Renal cortical epithelial cell (primary cell): ENCODE data around the gene ADAMTSL1. TPM values are rescaled to one million over a fixed set of nuclear protein-coding genes. Genes with fewer than 3 reads are reported as not detected.

Experiments used
- DNase-seq: peaks from one replicate; pipeline ENCODE4 v3.0.0-alpha.2; 2011; ENCODE audit warnings: low read depth
- total RNA-seq: library from RNA; depleted of rRNA; stranded (reverse); fragments of >200 nt; gene quantifications from 2 replicates; pipeline ENCODE4 v1.2.3, GENCODE V29; 2014

ADAMTSL1 gene
- total RNA-seq, 1 donor from 2014 or later, result 1.5 TPM

DNA sequence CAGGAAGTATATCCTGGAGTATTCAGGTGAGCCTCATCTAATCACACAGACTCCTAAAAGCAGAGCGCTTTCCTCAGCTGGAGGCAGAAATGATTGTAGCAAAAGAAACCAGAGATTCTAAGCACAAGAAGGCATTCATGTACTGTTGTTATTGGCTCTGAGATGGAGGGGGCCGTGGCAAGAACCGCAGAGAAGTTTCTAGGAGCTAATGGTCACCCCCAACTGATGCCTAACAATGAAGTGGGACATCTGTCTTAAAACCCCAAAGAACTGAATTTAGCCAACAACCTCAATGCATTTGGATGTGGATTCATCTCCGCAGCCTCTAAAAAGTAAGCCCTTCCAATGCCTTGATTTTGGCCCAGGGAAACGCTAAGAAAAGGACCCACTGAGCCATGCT, 76.3 kb downstream of the ADAMTSL1 start:
- DNase-seq, result no peak

DNA sequence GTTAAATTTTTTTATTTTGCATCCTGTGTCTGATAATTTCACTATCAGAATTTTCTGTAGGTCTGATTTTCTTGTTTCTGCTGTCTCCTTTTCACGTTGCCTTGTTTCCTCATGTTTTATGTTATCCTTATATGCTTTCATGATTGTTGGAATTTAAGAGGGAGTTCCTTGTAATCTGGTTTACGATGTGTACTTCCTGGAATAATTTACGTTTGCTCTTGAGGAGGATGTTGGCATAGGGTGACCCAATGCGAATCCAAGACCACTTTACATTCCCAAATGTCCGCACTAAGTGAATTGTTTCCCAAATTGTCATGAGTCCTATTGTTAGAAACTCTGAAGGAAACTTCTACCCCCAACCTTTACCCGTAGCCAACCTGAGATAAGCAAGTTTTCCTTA, 80.3 kb downstream of the ADAMTSL1 start:
- DNase-seq, result no peak

DNA sequence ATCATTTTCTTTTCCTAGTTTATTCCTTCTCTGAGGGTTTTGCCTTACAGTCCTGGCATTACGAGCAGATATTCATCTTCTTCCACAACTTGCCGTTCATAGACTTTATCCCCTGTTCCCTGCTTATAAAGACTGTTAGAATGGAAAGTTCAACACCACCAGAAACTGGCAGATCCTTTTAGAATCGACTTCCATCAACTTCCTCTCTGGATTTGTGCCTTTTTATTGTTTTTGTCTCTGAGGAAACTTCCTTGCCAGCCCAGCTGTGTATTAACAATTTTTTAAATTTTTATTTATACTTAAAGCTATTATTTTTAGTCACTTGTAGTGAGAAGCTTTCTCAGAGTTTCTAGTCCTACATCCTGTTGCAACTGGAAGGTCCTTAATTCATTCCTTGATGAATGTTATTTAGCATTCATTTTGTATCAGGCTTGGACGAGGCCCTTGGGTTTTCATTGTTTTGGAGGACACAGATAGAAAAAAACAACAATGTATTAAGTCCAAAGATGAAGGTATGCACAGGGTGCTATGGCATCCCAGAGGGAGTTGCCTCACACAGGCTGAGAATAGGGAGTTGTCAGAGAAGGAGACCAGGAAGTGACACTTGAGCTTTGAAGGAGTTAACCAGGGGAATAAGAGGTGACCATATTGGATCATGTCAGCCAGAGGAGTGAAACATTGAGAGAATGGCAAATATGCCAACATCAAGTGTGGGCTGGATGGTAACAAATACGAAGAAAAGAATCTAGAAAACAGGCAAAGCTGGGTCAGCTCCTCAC, 81.3 kb downstream of the ADAMTSL1 start:
- no peak for DNase-seq

DNA sequence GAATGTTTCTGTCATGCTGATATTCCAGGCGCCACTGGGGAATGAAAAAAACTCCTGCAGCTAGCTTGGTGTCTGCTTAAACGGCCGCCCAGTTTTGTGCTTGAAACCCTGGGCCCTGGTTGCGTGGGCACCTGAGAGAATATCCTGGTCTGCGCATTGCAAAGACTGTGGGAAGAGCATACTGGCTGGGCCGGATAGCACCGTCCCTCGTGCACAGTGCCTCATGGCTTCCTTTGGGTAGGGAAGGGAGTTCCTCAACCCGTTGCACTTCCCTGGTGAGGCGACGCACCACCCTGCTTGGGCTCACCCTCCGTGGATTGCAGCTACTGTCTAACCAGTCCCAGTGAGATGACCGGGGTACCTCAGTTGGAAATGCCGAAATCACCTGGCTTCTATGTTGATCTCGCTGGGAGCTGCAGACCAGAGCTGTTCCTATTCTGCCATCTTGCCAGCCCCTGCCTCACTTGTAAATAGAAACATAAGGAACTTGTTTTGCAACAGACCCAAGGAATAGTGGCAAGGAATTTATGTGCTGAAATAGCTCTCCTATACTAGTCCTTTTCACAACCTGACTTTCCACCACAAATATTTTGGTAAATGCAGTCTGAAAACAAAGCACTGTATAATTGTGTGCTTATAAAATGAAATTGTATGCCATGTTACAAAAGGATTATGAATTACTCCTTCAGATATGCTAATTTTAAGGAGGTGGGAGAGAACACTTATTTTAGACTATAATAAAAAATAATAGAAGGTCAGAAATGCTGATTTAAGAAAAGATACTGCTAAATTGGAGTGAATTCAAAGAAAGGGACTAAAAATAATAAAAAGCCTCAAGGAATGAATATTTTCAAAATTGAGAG, 90.3 kb downstream of the ADAMTSL1 start:
- no peak for DNase-seq

DNA sequence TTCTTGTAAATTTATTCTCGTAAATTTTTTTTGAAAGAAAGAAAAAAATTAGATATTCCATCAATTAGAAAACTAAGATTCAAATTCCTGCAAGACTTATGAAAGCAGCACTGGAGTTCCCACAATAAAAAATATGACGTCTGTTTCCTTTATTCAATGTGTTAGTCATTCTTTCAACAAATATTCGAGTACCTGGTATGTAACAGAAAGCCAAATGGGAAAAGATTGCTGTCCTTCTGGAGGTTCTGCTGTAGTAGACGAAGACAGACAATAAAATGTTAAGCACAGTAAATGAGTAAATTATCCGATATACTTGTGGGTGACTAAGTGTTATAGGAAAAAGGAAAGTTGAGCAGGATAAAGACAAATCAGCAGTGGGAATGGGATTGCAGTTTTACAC, 92.2 kb downstream of the ADAMTSL1 start:
- peak; percentile 41 for DNase-seq

DNA sequence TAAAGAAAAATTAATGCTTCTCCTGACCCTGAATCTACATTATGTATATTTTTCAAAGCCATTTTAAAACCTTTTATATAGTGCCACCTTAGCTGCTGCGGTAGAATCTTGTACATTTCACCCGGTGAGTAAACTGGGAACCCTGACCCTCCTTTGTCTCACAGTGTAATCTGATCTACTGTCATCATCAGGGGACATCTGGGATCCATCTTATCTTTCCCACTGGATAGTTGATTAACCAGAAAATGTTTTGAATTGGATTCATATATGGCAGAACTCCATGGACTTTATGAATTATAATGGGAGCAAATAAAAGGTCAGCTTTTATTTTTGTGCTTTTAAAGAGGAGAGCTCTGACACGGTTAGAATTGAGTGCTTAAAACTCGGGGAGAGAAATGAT, 95.0 kb downstream of the ADAMTSL1 start:
- no peak for DNase-seq

DNA sequence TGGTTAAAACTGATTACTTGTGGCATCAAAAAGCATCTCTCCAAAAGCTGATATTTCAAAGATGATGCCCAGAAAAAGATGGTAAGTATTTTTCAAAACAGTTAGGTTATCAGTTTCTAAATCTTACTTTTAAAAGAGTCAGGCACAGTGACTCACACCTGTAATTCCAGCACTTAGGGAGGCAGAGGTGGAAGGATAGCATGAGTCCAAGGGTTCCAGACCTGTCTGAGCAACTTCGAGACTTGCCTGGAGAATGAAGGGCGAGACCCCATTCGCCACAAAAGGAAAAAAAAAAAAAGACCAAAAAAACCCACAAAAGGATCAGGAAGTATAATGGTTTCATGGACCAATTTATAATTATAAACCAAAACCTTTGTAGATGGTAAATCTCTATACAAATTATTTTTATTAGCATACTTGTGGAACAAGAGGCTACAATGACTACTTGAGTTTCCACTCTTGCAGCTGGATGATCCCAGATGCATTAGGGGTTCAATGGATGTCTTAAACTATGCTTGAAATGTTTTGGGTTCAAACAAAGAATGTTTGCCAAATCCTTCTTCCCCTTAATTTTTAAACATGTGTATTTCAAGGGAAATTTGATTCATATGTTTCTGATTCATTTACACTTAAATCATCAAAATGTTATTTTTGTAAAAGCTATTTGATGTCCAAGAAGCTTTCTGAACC, 96.1 kb downstream of the ADAMTSL1 start:
- no peak for DNase-seq

DNA sequence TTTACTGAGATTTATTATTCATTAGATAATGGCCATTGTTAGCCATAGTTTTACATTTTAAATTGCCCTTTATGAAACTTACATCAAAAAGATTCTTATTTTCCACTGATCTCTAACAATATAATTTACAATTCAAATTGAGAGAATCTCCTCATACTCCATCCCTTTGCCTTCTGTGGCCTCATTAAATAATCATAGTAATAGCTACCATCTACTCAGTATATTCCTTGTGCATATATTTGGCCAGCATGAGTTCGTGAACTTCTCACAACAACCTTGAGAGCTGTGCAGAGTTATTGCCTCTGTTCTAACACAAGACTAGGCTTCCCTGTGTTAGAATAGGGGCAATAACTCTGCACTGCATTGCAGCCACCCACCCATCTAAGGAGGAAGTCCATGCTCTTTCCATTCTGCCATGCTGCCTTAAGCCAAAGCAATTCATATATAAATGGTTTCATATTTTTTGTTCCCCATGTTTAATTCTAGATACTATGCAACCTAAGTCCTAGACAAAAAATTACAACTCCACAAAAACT, 99.1 kb downstream of the ADAMTSL1 start:
- DNase-seq, result no peak

DNA sequence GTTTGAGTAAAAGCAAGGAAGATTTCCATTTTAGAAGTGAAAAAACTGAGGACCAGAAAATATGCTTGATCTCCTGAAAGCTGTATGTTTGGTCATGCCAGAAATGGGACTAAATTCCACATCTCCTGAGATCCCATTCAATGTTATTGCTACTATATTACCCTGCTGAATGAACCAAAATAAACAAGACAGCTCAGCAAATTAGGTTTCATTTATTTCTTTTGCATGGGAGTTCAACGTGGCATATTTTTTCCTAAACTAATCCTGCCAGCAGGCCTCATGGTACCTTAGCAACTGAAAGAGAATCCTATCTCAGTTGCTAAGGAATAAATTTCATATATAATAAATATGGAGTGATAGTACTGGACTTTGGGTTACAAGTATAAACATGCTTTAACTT, 101.7 kb downstream of the ADAMTSL1 start:
- no peak for DNase-seq

DNA sequence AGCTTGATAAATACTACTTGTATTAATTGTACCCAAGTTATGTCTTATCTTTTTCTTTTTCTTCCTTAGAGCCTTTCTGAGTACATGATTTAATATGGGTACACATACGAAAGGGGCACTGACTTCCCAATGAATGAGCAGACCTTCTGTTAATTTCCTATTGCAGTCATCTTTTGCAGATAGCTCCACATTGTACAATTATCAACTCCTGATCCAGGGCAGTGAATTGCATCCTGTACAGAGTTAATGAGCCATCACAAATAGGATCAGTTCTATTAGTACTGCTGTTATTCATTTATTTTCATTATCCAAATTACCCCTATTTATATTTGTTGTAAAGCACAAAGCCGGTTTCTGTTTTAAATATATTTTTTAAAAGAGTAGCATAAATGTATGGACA, 105.6 kb downstream of the ADAMTSL1 start:
- DNase-seq, result peak; percentile 52

DNA sequence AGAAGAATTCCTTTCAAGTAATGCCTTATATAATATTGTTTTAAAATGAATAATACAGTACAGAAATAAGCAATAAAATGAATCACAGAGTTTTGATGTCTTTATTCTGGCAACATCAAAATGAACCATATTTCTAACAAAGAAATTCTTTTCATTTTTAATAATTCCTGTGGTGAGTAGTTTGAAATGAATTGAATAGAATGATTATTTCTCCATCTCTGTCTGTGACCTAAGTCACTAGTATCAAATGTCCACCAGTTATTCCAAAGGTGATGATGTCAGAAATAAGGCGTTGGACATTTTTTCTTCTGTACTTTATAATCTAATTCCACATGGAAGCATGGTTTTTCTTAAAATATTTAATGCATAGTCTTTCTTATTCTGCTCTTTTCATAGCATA, 106.2 kb downstream of the ADAMTSL1 start:
- no peak for DNase-seq

DNA sequence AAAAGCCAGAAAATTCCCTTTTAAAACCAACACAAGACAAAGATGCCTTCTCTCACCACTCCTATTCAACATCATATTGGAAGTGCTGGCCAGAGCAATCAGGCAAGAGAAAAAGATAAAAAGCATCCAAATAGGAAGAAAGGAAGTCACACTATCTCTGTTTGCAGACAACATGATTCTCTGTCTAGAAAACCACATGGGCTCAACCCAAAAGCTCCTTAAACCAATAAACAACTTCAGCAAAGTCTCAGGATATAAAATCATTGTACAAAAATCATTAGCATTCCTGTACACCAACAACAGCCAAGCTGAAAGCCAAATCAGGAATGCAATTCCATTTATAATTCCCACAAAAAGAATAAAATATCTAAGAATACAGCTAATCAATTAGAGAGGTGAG, 112.0 kb downstream of the ADAMTSL1 start:
- no peak for DNase-seq

DNA sequence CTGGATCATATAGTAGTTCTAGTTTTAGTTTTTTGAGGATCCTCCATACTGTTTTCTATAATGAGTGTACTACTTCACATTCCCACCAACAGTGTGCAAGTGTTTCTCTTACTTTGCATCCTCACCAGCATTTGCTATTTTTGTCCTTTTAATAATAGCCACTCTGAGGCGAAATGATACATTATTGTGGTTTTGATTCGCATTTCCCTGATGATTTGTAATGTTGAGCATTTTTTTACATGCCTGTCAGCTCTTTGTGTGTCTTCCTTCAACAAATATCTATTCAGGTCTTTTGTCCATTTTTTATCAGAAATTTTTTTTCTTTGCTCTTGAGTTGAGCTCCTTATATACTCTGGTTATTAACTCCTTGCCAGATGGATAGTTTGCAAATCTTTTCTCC, 114.0 kb downstream of the ADAMTSL1 start:
- DNase-seq, result no peak

DNA sequence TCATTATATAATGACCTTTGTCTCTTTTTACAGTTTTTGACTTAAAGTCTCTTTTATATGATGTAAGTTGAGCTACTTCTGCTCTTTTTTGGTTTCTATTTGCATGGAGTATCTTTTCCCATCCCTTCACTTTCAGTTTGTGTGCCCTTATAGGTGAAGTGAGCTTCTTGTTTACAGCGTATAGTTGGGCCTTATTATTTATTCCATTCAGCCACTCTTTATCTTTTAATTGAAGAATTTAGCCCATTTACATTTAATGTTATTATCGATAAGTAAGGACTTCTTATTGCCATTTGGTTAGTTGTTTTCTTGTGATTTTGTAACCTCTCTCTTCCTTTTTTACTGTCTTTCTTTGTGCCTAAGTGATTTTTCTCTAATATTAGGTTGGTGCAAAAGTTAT, 117.3 kb downstream of the ADAMTSL1 start:
- no peak for DNase-seq

DNA sequence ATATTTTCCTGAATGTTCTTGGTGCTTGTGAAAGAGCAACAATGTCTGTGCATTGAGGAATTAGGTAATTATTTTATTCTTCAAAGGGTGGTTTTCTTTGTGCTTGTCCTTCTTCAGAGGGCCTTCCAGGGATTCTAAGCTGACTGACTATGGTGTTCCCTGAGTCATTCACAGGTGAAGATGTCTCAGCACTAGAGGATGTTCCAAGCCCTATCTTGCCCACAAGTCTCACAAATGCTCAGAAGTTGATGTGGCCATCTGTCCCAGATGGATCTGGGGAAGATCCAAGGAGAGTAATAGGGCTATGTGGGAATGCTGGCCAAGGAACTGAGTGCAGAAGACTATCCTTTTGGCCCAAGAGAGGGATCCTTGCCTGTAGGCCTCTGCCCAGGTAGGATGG, 120.9 kb downstream of the ADAMTSL1 start:
- no peak for DNase-seq

DNA sequence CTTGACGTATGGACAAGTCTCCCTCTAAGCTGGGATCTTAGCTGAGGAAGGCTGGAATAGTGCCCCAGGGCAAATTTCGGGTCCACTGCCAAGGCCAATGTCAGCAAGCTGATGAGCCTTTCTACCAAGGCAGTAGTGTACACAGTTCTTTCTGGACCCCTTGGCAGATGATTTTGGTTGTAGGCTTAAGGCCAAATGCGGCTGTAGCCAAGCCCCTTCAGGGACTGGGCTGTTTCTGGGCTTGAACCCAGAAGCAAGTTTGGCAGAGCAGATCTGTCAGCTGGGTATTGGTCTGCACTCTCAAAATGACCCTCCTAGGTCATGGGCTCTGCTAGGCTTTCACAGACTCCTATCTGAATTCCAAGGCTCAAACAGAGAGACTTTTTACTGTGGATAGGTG, 121.6 kb downstream of the ADAMTSL1 start:
- DNase-seq, result no peak

DNA sequence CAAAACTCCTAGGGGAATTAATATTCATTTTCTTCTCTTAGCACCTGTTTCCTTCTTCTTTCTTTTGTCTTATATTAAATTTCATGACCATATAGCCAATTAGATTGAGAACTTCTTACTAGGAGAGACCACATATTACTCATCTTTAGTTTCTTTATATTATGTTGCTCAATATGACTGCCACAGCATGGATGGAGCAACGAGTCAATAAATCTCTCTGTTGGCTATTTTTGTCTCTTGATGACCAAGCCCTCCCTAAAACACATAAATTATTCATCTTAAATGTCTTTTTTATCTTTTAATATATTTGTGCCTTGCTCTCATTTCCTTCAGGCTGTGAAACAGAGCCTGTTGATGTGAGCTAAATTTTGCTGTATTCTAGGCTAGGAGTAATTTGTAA, 123.0 kb downstream of the ADAMTSL1 start:
- no peak for DNase-seq

DNA sequence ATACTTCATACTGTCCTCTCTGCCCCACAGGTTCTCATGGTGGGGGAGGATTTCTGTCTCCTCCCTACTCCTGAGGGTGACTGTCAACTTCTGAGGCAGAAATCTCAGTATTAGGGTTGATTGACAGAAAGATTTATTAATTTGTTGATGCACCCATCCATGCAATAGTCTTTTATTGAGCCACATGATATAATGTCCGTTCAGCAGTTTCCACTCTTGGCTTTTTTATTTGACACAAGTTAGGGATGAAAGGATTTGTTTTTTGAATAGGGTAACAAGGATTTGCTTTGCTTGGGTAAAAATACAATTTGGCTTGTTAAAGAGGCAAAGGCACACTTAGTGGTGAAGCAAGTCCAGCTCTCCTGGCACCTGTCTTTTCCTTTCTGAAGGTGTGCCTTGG, 125.0 kb downstream of the ADAMTSL1 start:
- no peak for DNase-seq

DNA sequence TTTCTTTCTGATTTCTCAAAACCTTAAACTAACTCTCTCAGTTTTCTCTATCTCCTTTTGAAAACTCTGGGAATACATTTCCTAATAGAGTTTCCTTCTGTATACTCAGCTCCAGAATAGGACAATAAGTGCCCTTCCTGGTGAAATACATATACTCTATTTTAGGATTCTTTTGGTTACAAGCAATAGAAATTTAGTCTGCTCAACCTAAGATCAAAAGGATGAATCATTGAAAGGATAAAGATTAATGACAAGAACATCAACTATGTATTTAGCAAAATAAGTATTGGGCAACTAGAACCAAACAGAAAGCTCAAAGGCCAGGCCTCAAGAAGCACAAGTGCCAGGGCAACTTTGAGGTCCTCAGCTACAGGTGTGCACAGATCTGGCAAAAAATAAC, 127.1 kb downstream of the ADAMTSL1 start:
- peak; percentile 40 for DNase-seq

DNA sequence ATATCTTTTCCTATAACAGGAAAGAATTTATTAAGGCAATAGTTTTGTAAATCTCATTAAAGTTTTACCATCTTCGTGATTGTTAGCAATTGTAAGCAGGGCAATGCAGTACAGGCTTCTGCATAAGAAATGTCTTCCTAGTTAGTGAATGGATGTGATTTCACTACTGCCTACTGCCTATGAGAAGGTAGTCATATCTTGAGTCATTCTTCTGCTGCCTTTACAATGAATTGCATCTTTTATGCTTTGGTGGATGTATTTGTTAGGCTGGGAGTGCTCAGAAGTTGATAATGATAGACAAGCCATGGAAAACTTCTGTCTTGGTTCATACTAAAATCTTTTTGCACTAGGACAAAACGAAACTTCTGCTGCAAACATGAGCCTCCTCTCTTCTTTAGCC, 128.0 kb downstream of the ADAMTSL1 start:
- DNase-seq, result no peak

DNA sequence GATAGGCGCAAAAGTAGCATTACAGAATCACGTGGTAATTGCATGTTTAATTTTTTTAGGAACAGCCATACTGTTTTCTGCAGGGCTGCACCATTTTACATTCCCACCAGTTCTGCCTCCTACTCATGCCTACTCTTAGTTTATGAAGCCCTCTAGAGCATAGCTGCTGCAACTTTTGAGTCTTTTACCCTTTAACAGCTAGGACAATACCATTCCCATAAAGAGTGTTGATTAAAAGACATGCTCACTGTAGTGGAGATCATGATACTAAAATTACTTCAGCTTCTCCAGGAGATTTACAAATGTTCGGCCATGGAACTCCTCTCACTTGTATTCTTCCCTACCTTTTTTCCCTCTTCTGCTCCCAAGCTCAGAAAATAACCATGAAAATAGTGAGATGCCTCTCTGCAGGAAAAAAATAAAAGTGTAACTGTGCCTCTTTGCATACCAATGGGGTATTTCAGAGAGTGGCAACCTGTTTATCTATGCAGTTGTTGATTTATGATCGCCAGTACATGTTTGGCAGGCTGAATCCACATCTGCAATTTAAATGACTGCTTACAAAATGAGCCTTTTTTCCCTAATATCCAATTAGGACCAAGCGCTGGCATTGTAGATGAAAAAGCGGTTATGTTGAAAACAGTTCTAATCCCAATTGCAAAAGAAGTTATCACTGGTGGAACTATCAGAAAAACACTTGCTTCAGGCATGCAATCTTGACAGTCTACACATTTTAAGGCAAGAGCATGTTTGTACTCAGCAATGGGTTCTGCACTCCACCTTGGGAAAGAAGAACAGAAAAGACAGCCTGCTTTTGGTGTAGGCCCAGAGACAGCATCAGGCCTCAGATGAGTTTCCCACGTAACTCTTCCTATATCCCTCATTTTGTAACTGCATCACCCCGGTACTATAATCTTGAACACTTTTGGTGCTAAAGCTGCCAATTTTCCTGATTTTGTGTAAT, 131.1 kb downstream of the ADAMTSL1 start:
- DNase-seq, result no peak
